HepG2 (cell line): ENCODE data around the gene FARSB. TPM values are rescaled to one million over a fixed set of nuclear protein-coding genes. Genes with fewer than 3 reads are reported as not detected.

Source experiments
- ATAC-seq: fragments of 200-7000 bp; cut with Tn5 transposase; 3 replicates; pipeline ENCODE4 v1.9.1; 2020; ENCODE audit warnings: mild to moderate bottlenecking, moderate library complexity
- BruUV-seq: library from RNA; stranded (reverse); fragments of 400-500 nt; replicated peaks from 2 replicates; lab custom pipeline; 2021; lab: Mats Ljungman, UMichigan
- CTCF ChIA-PET: fragments of 300-600 bp; formaldehyde crosslinking; extraction: SDS; loops from one replicate; lab custom pipeline; 2021; ENCODE audit warnings: low total read pairs, inconsistent platforms, low intra/inter-chr PET ratio; lab: Yijun Ruan, JAX
- POLR2A ChIA-PET: fragments of 350-600 bp; sonication (Branson Sonifier 250); formaldehyde crosslinking; loops from one replicate; lab custom pipeline; 2020; ENCODE audit warnings: antibody characterized with exemption, inconsistent platforms; lab: Yijun Ruan, JAX
- DNase-seq: peaks from one replicate; pipeline ENCODE4 v3.0.0-alpha.2; 2015; ENCODE audit warnings: low spot score
- FAIRE-seq: peaks from 3 replicates; lab custom pipeline; 2011; peaks lifted over from hg19 to GRCh38; lab: Jason Lieb, UNC
- H2AFZ ChIP-seq: one replicate; pipeline ENCODE4 v1.6.1; 2011; ENCODE audit warnings: low read length, inconsistent platforms
- H3K27ac ChIP-seq: fragments of 300-600 bp; 3 replicates; pipeline ENCODE4 v1.8.0; 2011; ENCODE audit warnings: mixed run types, mild to moderate bottlenecking, mixed read lengths, low read length, inconsistent platforms; ENCODE audit not compliant: insufficient read depth; ENCODE audit errors: extremely low read length
- H3K27me3 ChIP-seq, 2 experiments: fragments of 200-600 bp in 1 of 2; 2 replicates in 1 of 2; 3 replicates in 1 of 2; pipeline versions ENCODE4 v1.6.0 to v1.8.0; 2011; ENCODE audit warnings: low read length in 2 of 2, mild to moderate bottlenecking in 2 of 2, moderate library complexity in 2 of 2, inconsistent platforms in 1 of 2; ENCODE audit not compliant: insufficient read depth in 2 of 2, control insufficient read depth in 1 of 2
- H3K36me3 ChIP-seq, 2 experiments: fragments of 200-600 bp in 1 of 2; replicated peaks in 1 of 2; 2 replicates in 1 of 2; 3 replicates in 1 of 2; pipeline versions ENCODE4 v1.5.1 to v1.8.0; 2011; ENCODE audit warnings: low read length in 2 of 2, inconsistent platforms in 1 of 2; ENCODE audit not compliant: insufficient read depth in 2 of 2, control insufficient read depth in 1 of 2
- H3K4me1 ChIP-seq: 2 replicates; pipeline ENCODE4 v1.5.1; 2012; ENCODE audit warnings: low read length, inconsistent platforms; ENCODE audit not compliant: insufficient read depth
- H3K4me2 ChIP-seq: 2 replicates; pipeline ENCODE4 v1.6.0; 2011; ENCODE audit warnings: low read depth, low read length, inconsistent platforms
- H3K4me3 ChIP-seq, 3 experiments: fragments of 200-600 bp in 1 of 3; sonication (generic), shearing (Covaris generic) in 1 of 3; replicated peaks in 1 of 3; 2 replicates each; pipeline ENCODE4 v1.5.1; 2011 to 2016; ENCODE audit warnings: low read length in 3 of 3, inconsistent platforms in 2 of 3, low read depth in 2 of 3, mild to moderate bottlenecking in 2 of 3, control low read depth in 1 of 3, mixed read lengths in 1 of 3; ENCODE audit not compliant: insufficient read depth in 1 of 3
- H3K79me2 ChIP-seq: one replicate; pipeline ENCODE4 v1.6.1; 2011; ENCODE audit warnings: low read length, inconsistent platforms; ENCODE audit not compliant: insufficient read depth
- H3K9ac ChIP-seq: 2 replicates; pipeline ENCODE4 v1.6.0; 2011; ENCODE audit warnings: mild to moderate bottlenecking, low read depth, low read length, inconsistent platforms; ENCODE audit not compliant: insufficient read depth
- H3K9me3 ChIP-seq: 2 replicates; pipeline ENCODE4 v1.5.1; 2012; ENCODE audit warnings: mild to moderate bottlenecking, low read length
- H4K20me1 ChIP-seq: 2 replicates; pipeline ENCODE4 v1.6.0; 2011; ENCODE audit warnings: inconsistent platforms, mild to moderate bottlenecking, low read length, moderate library complexity; ENCODE audit not compliant: insufficient read depth
- BORCS8-MEF2B ChIP-seq: sonication (generic); formaldehyde crosslinking; IDR thresholded peaks from 2 replicates; pipeline ENCODE4 v1.8.0; 2022; ENCODE audit warnings: mild to moderate bottlenecking, missing genetic modification reagents
- GPN1 ChIP-seq: sonication (generic); formaldehyde crosslinking; IDR thresholded peaks from 2 replicates; pipeline ENCODE4 v1.5.1; 2020; ENCODE audit warnings: missing genetic modification reagents, borderline replicate concordance
- KLF11 ChIP-seq: IDR thresholded peaks from 2 replicates; pipeline ENCODE4 v1.6.1; 2016; ENCODE audit warnings: missing compliant biosample characterization
- MXD4 ChIP-seq: IDR thresholded peaks from 2 replicates; pipeline ENCODE4 v1.6.1; 2016; ENCODE audit warnings: mild to moderate bottlenecking, missing biosample characterization, missing genetic modification reagents
- NAIF1 ChIP-seq: sonication (generic); formaldehyde crosslinking; IDR thresholded peaks from 2 replicates; pipeline ENCODE4 v1.5.0; 2020; ENCODE audit warnings: mild to moderate bottlenecking, missing genetic modification reagents, borderline replicate concordance
- PHB2 ChIP-seq: fragments of 450-650 bp; IDR thresholded peaks from 2 replicates; pipeline ENCODE4 v1.6.1; 2018; ENCODE audit not compliant: partially characterized antibody
- POLR2G ChIP-seq: fragments of 200-400 bp; formaldehyde crosslinking; IDR thresholded peaks from 2 replicates; pipeline ENCODE4 v1.6.1; 2018; ENCODE audit warnings: mild to moderate bottlenecking, low read depth, low read length, moderate library complexity
- SP140L ChIP-seq: sonication (generic); formaldehyde crosslinking; IDR thresholded peaks from 2 replicates; pipeline ENCODE4 v1.4.0; 2020; ENCODE audit warnings: missing genetic modification reagents, borderline replicate concordance
- TERF1 ChIP-seq: sonication (generic); formaldehyde crosslinking; IDR thresholded peaks from 2 replicates; pipeline ENCODE4 v1.8.0; 2022; ENCODE audit warnings: mild to moderate bottlenecking, missing genetic modification reagents, moderate library complexity
- THAP11 ChIP-seq: IDR thresholded peaks from 2 replicates; pipeline ENCODE4 v1.6.1; 2016; ENCODE audit warnings: missing biosample characterization, missing genetic modification reagents
- ZBTB14 ChIP-seq: sonication (generic); formaldehyde crosslinking; IDR thresholded peaks from 2 replicates; pipeline ENCODE4 v1.4.0; 2020; ENCODE audit warnings: missing genetic modification reagents
- ZFP82 ChIP-seq: sonication (generic); formaldehyde crosslinking; IDR thresholded peaks from 2 replicates; pipeline ENCODE4 v1.5.1; 2020; ENCODE audit warnings: mild to moderate bottlenecking, missing genetic modification reagents, borderline replicate concordance
- ZKSCAN8 ChIP-seq: IDR thresholded peaks from 2 replicates; pipeline ENCODE4 v1.6.1; 2016; ENCODE audit warnings: borderline replicate concordance, missing genetic modification reagents, missing compliant biosample characterization
- ZNF33A ChIP-seq: sonication (generic); formaldehyde crosslinking; IDR thresholded peaks from 2 replicates; pipeline ENCODE4 v1.5.1; 2020; ENCODE audit warnings: missing genetic modification reagents, mild to moderate bottlenecking, moderate library complexity, borderline replicate concordance
- ZNF564 ChIP-seq: sonication (generic); formaldehyde crosslinking; IDR thresholded peaks from 2 replicates; pipeline ENCODE4 v1.8.1; 2023; ENCODE audit warnings: mild to moderate bottlenecking, missing genetic modification reagents
- ZNF574 ChIP-seq: sonication (generic); formaldehyde crosslinking; IDR thresholded peaks from 2 replicates; pipeline ENCODE4 v1.4.0; 2020; ENCODE audit warnings: missing genetic modification reagents
- ZNF800 ChIP-seq: sonication (generic); formaldehyde crosslinking; IDR thresholded peaks from 2 replicates; pipeline ENCODE4 v1.4.0; 2020; ENCODE audit warnings: missing genetic modification reagents
- WGBS: methylation state at CpG from one replicate; pipeline ENCODE4 v1.1.6; 2017; ENCODE audit warnings: low lambda C conversion rate; 5-methylcytosine and 5-hydroxymethylcytosine counted together
- in situ Hi-C: cut with HindIII; loops from 2 replicates; pipeline ENCODE4 v1.10.0; 2017; ENCODE audit warnings: low pct_unique_long_range_greater_than_20kb; ENCODE audit not compliant: extremely low pct_ligation_motif_present
- intact Hi-C: fragments of 100-400 bp; cut with micrococcal nuclease; formaldehyde crosslinking; loops from one replicate; pipeline ENCODE4 v1.10.0; 2022; ENCODE audit not compliant: unreplicated experiment
- polyA plus RNA-seq, 8 experiments: library from polyadenylated mRNA; depleted of rRNA in 3 of 8; stranded (reverse) in 7 of 8; unstranded in 1 of 8; fragments of >200 nt; fragmentation: Illumina TruSeq in 4 of 8; extraction: Trizol in 4 of 8; gene quantifications; 2 replicates each; pipeline versions ENCODE4 v1.2.1 to v1.2.3, GENCODE V29; 2011 to 2016; ENCODE audit warnings: low read depth in 4 of 8, missing spikeins in 1 of 8, mixed read lengths in 1 of 8; ENCODE audit not compliant: insufficient read depth in 1 of 8
- total RNA-seq, 5 experiments: library from RNA; depleted of rRNA; stranded (reverse); fragments of >200 nt; fragmentation: Illumina TruSeq; extraction: Trizol; gene quantifications; 2 replicates each; pipeline ENCODE4 v1.2.3, GENCODE V29; 2016; ENCODE audit warnings: low read depth in 1 of 5

The FARSB gene
- total and polyA plus RNA-seq, 2 of the 13 experiments (the other 11 are each of a cell fraction or from before 2014, with no cell fraction given) = 23.3 to 45.9 TPM

GRCh38 chr2:222643134-222643533, 12.8 kb downstream of the FARSB start (continued):
- no peak for TF ChIP-seq ZNF574 (CRISPR knock-in tag)
- TF ChIP-seq ZNF564 = no peak
- TF ChIP-seq, all 625 proteins: peak for 0

DNA sequence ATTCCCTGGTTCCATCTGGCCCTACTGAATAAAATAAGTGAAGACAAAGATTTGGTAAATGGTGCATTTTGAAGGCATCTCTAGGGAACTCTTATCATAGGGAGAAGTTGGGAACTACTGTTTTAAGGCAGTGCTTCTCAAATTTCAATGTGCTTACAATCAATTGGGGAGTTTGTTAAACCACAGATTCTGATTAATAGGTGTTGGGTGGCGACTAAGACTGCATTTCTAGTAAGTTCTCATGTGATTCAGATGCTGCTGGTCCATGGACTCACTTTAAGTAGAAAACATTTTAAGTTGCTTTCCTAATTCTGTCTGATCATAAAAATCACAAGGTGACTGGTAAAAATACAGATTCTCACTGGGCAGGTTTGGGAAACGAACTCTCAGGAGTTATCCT, 14.6 kb downstream of the FARSB start:
- intact Hi-C loops = no loop called here
- POLR2A ChIA-PET = no interaction called here

More for the DNA sequence above, 14.6 kb downstream of the FARSB start:
- BruUV-seq = no TSS peak
- Histone ChIP-seq H3K27ac (no peak overlapping the region), H2AFZ (no peak overlapping the region), H4K20me1 (no peaks in the 10 kb centered on the region), H3K9me3 (no peaks in the 10 kb centered on the region)
- 94% methylated on average over 2 of the region's 2 CpGs for WGBS
- DNase-seq (no peak), FAIRE-seq (no peak)
- TF ChIP-seq BORCS8-MEF2B (CRISPR knock-in tag) (no peak), NAIF1 (CRISPR knock-in tag) (no peak), POLR2G (no peak), TERF1 (CRISPR knock-in tag) (no peak), GPN1 (CRISPR knock-in tag) (no peak), SP140L (no peak), ZKSCAN8 (CRISPR knock-in tag) (no peak), KLF11 (CRISPR knock-in tag) (no peak), THAP11 (CRISPR knock-in tag) (no peak), ZNF800 (CRISPR knock-in tag) (no peak), PHB2 (no peak), MXD4 (no peak), ZFP82 (no peak), ZBTB14 (CRISPR knock-in tag) (no peak), ZNF33A (CRISPR knock-in tag) (no peak)
- TF ChIP-seq, all 625 proteins: peak for 0
- Histone ChIP-seq H3K4me3 (no peak overlapping the region), H3K36me3 (peaks cover 15 to 62% of the 10 kb centered on the region in 2 experiments), H3K4me2 (no peak overlapping the region), H3K4me1 (no peaks in the 10 kb centered on the region), H3K9ac (no peak overlapping the region), H3K27me3 (no peaks in the 10 kb centered on the region), H3K79me2 (no peaks in the 10 kb centered on the region)
- CTCF ChIA-PET = no interaction called here
- in situ Hi-C loops = no loop called here
- ATAC-seq = no peak
